Stimulated activated CD8-positive, alpha-beta memory T cell treated with anti-CD3 and anti-CD28 coated beads, Interleukin-15, amount 100 ng/mL, for 4 hours (primary cell): ENCODE data around the gene CHEK1.
"Not testable (repeated sequence)": the region's sequence is repeated elsewhere in the genome, so short reads cannot be mapped to it uniquely, and the experiment has no call there.

ENCODE experiments used
- DNase-seq, 2 donors: peaks; one replicate each; pipeline ENCODE4 v3.0.0-alpha.2; 2020; ENCODE audit warnings: low read depth in 2 of 2

CHEK1 gene

DNA sequence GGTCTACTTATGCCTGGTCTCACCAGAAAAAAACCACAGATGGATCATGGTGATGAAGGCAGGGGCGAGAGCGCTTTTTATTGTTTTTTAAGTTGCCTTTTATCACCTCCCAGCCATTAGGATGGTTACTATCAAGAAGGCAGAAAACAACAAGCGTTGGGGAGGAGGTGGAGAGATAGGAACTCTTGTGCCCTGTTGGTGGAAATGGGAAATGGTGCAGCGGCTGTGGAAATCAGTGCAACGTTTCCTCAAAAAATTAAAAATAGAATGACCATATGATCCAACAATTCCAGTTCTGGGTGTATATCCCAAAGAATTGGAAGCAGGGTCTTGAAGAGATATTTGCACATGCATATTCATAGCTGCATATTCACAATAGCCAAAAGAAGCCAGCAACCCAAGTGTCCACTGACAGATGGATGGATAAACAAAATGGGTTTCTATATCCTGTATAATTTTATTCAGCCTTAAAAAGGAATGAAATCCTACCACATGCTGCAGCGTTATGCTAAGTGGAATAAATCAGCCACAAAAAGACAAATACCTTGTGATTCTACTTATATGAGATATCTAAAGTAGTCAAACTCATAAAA is 76.2 kb downstream of the CHEK1 start:
- DNase-seq, result no peak

DNA sequence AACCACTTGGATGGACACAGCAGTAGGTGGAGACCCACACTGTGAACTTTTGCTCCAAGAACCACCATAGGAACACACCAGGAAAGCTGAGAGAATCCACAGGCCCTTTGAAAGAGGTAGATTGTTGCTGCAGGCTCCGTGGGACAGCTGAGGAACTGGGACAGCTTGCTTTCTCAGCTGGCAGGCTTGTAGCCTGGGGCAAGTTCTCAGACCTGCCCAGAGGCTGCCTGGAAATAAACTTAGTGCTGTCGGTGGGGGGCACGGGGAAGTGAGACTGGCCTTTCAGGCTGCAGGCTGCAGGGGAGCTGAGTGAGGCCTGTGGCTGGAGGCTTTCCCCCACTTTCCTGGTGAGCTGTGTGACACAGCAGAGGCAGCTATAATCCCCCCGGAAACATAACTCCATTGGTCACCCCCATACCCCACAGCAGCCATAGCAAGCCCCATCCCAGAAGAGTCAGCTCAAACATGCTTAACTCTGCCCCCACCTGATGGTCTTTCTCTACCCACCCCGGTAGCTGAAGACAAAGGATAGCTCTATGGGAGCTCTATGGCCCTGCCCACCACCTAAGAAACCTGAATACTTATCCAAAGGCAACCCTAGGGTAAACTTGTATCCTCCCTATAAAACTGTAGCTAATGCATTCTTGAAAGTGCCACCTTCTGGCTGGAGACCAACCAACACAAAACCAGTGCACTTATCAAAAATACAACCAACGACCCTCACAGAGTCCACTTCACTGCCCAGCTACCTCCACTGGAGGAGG is 77.1 kb downstream of the CHEK1 start:
- DNase-seq, result no peak

DNA sequence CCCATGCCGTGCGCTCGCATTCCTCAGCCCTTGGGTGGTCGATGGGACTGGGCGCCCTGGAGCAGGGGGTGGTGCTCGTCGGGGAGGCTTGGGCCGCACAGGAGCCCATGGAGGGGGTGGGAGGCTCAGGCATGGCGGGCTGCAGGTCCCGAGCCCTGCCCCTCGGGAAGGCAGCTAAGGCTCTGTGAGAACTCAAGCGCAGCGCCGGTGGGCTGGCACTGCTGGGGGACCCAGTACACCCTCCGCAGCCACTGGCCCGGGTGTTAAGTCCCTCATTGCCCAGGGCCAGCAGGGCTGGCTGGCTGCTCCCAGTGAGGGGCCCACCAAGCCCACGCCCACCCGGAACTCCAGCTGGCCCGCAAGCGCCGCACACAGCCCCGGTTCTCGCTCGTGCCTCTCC is 79.7 kb downstream of the CHEK1 start:
- not testable (repeated sequence) for DNase-seq

DNA sequence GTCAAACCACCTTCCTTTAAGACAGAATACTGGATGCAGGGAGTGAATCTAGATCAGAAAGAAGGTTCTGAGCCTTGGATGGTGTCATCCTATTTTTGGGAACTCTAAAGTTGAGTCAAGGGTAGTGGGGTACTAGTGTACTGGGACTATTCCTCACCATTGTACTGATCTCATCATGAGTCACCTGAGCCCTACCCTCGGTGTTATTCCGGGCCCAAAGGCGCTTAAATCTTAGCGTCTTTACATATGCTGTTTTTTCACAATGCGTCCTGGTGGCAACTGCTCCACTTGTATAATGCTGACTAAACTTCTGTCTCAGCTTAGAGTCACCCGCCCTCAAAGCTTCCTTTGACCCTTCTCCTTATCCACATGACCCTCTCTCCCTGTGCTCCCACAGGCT is 95.8 kb downstream of the CHEK1 start:
- no peak for DNase-seq

DNA sequence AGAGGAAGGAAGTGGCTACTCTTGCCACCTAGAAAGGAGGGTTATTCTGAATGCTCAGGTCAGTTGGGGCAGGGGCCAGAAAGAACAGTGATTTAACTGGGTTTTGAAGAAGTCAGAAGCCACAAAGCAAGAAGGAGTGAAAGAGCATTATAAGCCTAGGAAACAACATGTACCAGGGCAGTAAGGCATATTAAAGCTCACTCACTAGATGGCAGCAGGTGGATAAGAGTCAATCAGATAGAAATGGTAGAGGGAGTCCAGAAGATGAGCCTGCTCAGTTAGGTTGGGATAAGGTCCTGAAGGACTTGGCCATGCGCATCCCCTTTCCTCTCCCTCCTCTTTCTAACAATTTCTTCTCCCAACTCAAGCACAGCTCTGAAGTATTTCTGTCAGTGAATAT is 99.2 kb downstream of the CHEK1 start:
- DNase-seq, result no peak
